Measurements from ENCODE around the gene JKAMP. TPM values are rescaled to one million over a fixed set of nuclear protein-coding genes. Genes with fewer than 3 reads are reported as not detected.

The JKAMP gene, protein sequence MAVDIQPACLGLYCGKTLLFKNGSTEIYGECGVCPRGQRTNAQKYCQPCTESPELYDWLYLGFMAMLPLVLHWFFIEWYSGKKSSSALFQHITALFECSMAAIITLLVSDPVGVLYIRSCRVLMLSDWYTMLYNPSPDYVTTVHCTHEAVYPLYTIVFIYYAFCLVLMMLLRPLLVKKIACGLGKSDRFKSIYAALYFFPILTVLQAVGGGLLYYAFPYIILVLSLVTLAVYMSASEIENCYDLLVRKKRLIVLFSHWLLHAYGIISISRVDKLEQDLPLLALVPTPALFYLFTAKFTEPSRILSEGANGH
- 60.0 to 85.8 TPM (median 68.8 TPM) in 5 replicates for total RNA-seq (2022; extraction: Qiagen RNA extraction)

DNA sequence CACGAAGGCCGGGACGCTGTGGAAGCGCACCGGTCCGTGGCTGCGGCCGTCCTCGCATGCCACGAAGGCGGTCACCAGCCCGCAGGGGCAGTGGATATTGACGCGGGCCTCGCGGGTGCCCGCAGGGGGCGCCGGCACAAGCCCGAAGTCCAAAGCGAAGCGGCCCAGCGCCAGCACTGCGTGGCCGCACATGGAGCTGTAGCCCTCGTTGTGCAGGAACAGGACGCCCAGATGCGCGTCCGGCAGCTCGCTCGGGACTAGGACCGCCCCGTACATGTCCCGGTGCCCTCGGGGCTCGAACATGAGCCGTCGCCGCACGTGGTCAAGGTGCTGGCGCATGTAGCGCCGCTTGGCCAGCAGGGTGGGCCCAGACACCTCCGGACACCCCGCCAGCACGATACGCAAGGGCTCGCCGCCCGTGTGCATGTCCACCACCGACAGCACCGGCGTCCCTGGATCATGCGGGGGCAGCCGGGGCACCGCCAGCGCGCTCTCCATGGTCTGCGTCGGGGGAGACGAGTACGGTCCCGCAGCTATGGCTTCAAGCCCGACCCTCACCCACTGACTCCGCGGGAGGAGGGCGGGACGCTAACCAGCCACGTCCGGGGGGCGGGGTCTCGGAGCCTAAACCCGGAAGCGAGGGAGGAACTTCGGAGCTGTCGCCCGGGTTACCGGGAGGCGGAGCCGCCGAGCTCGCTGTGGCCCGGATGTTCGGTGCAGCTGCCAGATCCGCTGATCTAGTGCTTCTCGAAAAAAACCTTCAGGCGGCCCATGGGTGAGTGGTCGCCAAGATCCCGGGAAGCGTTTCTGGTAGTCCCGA lies at the start of gene JKAMP, which contains the start of gene L3HYPDH:
Gene JKAMP, plus strand, starts transcription at position 699 of the 820 bp plus-strand sequence. Its CDS starts 73 bp downstream, at position 772.
Gene L3HYPDH, minus strand, starts transcription at position 590 of the 820 bp plus-strand sequence. Its CDS starts 92 bp downstream, at position 498.

DNA sequence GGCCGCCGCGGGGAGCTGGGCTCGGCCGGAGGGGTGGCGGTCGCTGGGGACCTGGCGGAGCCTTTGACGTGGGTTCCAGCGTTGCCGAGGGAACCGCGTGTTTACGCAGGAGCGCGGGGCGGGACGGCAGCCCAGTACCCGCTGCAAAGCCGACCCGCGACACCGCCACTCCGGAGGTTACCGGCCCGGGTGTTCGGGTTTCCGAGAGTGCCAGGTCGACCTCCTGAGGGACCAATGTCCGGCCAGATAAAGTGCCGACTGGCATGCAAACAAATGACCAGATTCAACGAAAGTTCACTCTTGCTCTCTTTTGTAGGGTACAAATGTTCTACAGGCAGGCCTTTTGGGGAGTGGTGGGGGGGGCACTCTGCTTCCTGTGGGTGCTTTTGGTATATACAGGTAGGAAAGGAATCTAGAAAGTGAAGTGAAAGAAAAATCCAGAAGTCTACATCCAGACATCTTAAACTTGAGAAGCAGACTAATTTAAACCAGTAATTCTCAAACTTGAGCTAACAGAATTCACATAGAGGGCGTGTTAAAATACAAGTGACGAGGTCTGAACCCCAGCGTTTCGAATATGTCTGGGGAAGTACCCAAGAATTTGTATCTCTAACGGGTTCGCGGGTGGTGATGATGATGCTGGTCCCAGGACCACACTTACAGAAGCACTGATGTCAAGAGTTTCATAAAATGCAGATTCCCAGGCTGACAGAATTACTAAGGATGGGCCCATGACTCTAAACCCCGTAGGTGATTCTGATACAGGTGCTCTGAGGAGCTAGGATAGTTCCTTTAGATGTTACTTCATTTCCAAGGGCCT lies 18.8 kb upstream of the JKAMP start, which contains the start of gene GPR135:
Gene GPR135, minus strand, starts transcription at position 65 of the 820 bp plus-strand sequence. CDS start 154 bp downstream, outside the sequence.

Other genes with a start within 250 kb of the JKAMP start
- 0.70 to 1.1 TPM (median 0.87 TPM) in 5 replicates for gene GPR135, start 19.1 kb upstream of the JKAMP start, total RNA-seq (2022; extraction: Qiagen RNA extraction)
- gene L3HYPDH, start 109 bp upstream of the JKAMP start, total RNA-seq (2022; extraction: Qiagen RNA extraction) = 34.1 to 42.6 TPM (median 39.0 TPM) in 5 replicates
- gene CCDC175, start 92.3 kb downstream of the JKAMP start, total RNA-seq (2022; extraction: Qiagen RNA extraction) = not detected in 5 replicates